B cell (primary cell): Measurements from ENCODE around the gene ABHD6. TPM values are rescaled to one million over a fixed set of nuclear protein-coding genes. Genes with fewer than 3 reads are reported as not detected.

Experiments used
- ATAC-seq: fragments of 200-7000 bp; cut with Tn5 transposase; one replicate; pipeline ENCODE4 v1.10.0; 2021; ENCODE audit warnings: low read depth, mild to moderate bottlenecking, moderate number of reproducible peaks, moderate library complexity
- CTCF ChIA-PET: fragments of 350-600 bp; sonication (Branson Sonifier 250); formaldehyde crosslinking; loops from one replicate; lab custom pipeline; 2021; ENCODE audit warnings: antibody characterized with exemption, inconsistent platforms; lab: Charles Lee
- POLR2A ChIA-PET: fragments of 350-600 bp; sonication (Branson Sonifier 250); formaldehyde crosslinking; loops from one replicate; lab custom pipeline; 2021; ENCODE audit warnings: antibody characterized with exemption; lab: Charles Lee
- DNase-seq: peaks from one replicate; pipeline ENCODE4 v3.0.0; 2013
- H2AFZ ChIP-seq: 2 replicates; pipeline ENCODE4 v1.6.1; 2012; ENCODE audit warnings: mild to moderate bottlenecking, low read depth, low read length; ENCODE audit not compliant: insufficient read depth, poor library complexity, severe bottlenecking
- H3K27ac ChIP-seq, 2 donors: 1 replicate in 1 of 2; 2 replicates in 1 of 2; pipeline ENCODE4 v1.5.1; 2012 to 2013; ENCODE audit warnings: low read length in 2 of 2, mild to moderate bottlenecking in 2 of 2, moderate library complexity in 1 of 2
- H3K27me3 ChIP-seq, 4 experiments: fragments of 200-600 bp in 1 of 4; sonication (generic) in 1 of 4; replicated peaks in 1 of 4; 1 replicate in 2 of 4; 2 replicates in 2 of 4; pipeline versions ENCODE4 v1.6.1 to v1.7.0; 2013 to 2016; ENCODE audit warnings: low read length in 3 of 4, mild to moderate bottlenecking in 2 of 4, mixed read lengths in 1 of 4, moderate library complexity in 1 of 4; ENCODE audit not compliant: insufficient read depth in 4 of 4, control insufficient read depth in 3 of 4; ENCODE audit errors: control extremely low read depth in 1 of 4
- H3K36me3 ChIP-seq, 2 experiments: replicated peaks in 1 of 2; 1 replicate in 1 of 2; 2 replicates in 1 of 2; pipeline versions ENCODE4 v1.6.1 to v1.7.1; 2013; ENCODE audit warnings: low read length in 1 of 2; ENCODE audit not compliant: insufficient read depth in 2 of 2, control insufficient read depth in 1 of 2; ENCODE audit errors: control extremely low read depth in 1 of 2, extremely low read depth in 1 of 2
- H3K4me1 ChIP-seq, 2 donors: fragments of 200-600 bp in 1 of 2; sonication (generic) in 1 of 2; 1 replicate in 1 of 2; 2 replicates in 1 of 2; pipeline versions ENCODE4 v1.5.1 to v1.6.1; 2013 to 2017; ENCODE audit warnings: low read length in 2 of 2; ENCODE audit not compliant: control insufficient read depth in 2 of 2, insufficient read depth in 2 of 2
- H3K4me2 ChIP-seq: replicated peaks from 2 replicates; pipeline ENCODE3; 2012; ENCODE audit warnings: mild to moderate bottlenecking, low read depth, low read length; ENCODE audit not compliant: poor library complexity, severe bottlenecking
- H3K4me3 ChIP-seq, 5 experiments: fragments of 200-600 bp in 1 of 5; sonication (generic) in 1 of 5; 1 replicate in 3 of 5; 2 replicates in 2 of 5; pipeline versions ENCODE4 v1.5.1 to v1.7.0; 2011 to 2016; ENCODE audit warnings: low read length in 4 of 5, mild to moderate bottlenecking in 4 of 5, low read depth in 2 of 5, control low read depth in 1 of 5, moderate library complexity in 1 of 5; ENCODE audit not compliant: insufficient read depth in 1 of 5; ENCODE audit errors: control extremely low read depth in 1 of 5, extremely low read depth in 1 of 5
- H3K79me2 ChIP-seq: fragments of 200-600 bp; sonication (generic); one replicate; pipeline ENCODE4 v1.6.0; 2016; ENCODE audit warnings: low read length; ENCODE audit not compliant: control insufficient read depth, insufficient read depth
- H3K9ac ChIP-seq: fragments of 200-600 bp; sonication (generic); 2 replicates; pipeline ENCODE4 v1.6.1; 2017; ENCODE audit warnings: mild to moderate bottlenecking, low read length, moderate library complexity
- H3K9me3 ChIP-seq, 3 donors: one replicate each; pipeline versions ENCODE4 v1.6.1 to v1.7.1; 2013; ENCODE audit warnings: low read length in 2 of 3; ENCODE audit not compliant: control insufficient read depth in 2 of 3, insufficient read depth in 1 of 3; ENCODE audit errors: control extremely low read depth in 1 of 3
- H4K20me1 ChIP-seq: 2 replicates; pipeline ENCODE4 v1.6.0; 2012; ENCODE audit warnings: mild to moderate bottlenecking, low read length; ENCODE audit not compliant: insufficient read depth, control insufficient read depth, poor library complexity, severe bottlenecking
- H3K27ac Mint-ChIP-seq: one replicate; pipeline ENCODE4 v1.8.0; 2021; ENCODE audit warnings: mixed read lengths
- H3K27me3 Mint-ChIP-seq: one replicate; pipeline ENCODE4 v1.8.0; 2021; ENCODE audit warnings: mixed read lengths
- H3K4me1 Mint-ChIP-seq: one replicate; pipeline ENCODE4 v1.8.0; 2021; ENCODE audit warnings: mixed read lengths
- H3K4me3 Mint-ChIP-seq: one replicate; pipeline ENCODE4 v1.8.0; 2021; ENCODE audit warnings: mixed read lengths
- H3K9me3 Mint-ChIP-seq: one replicate; pipeline ENCODE4 v1.8.0; 2022; ENCODE audit warnings: mixed read lengths; ENCODE audit not compliant: insufficient read depth
- EZH2 ChIP-seq: IDR thresholded peaks from 2 replicates; pipeline ENCODE4 v1.6.1; 2012; ENCODE audit warnings: borderline replicate concordance, low read depth, mild to moderate bottlenecking, moderate library complexity, low read length; ENCODE audit not compliant: insufficient read depth, poor library complexity, severe bottlenecking
- WGBS: methylation state at CpG from one replicate; pipeline ENCODE4 v1.1.5; 2013; ENCODE audit warnings: missing lambda C conversion rate; ENCODE audit not compliant: insufficient coverage; 5-methylcytosine and 5-hydroxymethylcytosine counted together
- intact Hi-C: fragments of 100-400 bp; cut with micrococcal nuclease; formaldehyde crosslinking; loops from one replicate; pipeline ENCODE4 v1.10.0; 2022
- polyA plus RNA-seq: library from polyadenylated mRNA; depleted of rRNA; stranded (reverse); fragments of >200 nt; gene quantifications from 2 replicates; pipeline ENCODE4 v1.2.3, GENCODE V29; 2012
- total RNA-seq, 2 donors: library from RNA; stranded (reverse); fragments of 120-200 nt in 1 of 2; gene quantifications; 1 replicate in 1 of 2; 2 replicates in 1 of 2; pipeline versions ENCODE4 v1.2.3 to v1.2.4, GENCODE V29; 2013 to 2022
- TF ChIP-seq, protein P1 (sequence below): fragments of 200-600 bp; IDR thresholded peaks from one replicate; pipeline ENCODE4 v1.8.0; 2022; ENCODE audit warnings: antibody characterized with exemption, mild to moderate bottlenecking

Gene ABHD6
- total and polyA plus RNA-seq, 2 donors (not counting 1 experiment from before 2014, with no cell fraction given), result 4.5 to 24.2 TPM

DNA sequence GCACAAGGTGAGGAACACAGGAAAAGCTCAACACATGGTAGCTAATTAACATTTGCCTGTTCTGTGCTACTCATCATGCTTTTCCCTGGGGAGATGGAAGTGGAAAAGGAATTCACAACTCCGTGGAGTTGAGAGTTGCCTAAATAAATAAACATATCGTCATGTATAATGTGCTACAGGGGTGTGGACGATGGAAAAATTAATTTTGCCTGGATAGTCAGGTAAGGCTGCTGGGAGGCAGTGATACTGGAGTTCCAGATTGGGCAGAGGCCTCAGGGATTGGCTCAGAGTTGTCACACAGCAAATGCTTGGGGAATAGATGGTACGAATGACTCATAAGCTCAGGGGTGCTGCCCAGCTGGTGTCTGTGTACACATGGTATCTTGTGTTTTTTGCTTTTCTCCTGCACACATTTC is 3.1 kb upstream of the ABHD6 start:
- H3K9me3 Mint-ChIP-seq, result no peaks in the 10 kb centered on the region
- H3K27ac Mint-ChIP-seq, result peak overlapping the region; percentile 91
- H4K20me1 ChIP-seq, result no peaks in the 10 kb centered on the region
- H3K27ac ChIP-seq, result peak overlapping the region; percentile 43 to 68
- POLR2A ChIA-PET, result interaction anchor here (0.6 to 2.7 kb wide), 3 partner anchors 15 to 38 kb away, joined by 3 to 10 read pairs (median 6); no protein-coding TSS in a partner anchor
- H2AFZ ChIP-seq, result peak overlapping the region; percentile 5
- H3K9ac ChIP-seq, result no peak overlapping the region
- CTCF ChIA-PET, result interaction anchor here (1.0 to 7.0 kb wide), 7 partner anchors 17 to 75 kb away, joined by 3 to 94 read pairs (median 6); partner anchors contain the start of genes HTD2 and RPP14
- ATAC-seq (no peak), DNase-seq (no peak)
- peaks cover 66% of the 10 kb centered on the region for H3K4me1 Mint-ChIP-seq
- H3K4me3 Mint-ChIP-seq, result peak overlapping the region; percentile 81
- H3K27me3 Mint-ChIP-seq, result no peaks in the 10 kb centered on the region
- intact Hi-C loops, result loop anchor here (1.0 to 10.0 kb wide), 2 partner anchors 17 to 540 kb away; partner anchors contain the start of gene DENND6A
- no peak overlapping the region for H3K4me2 ChIP-seq
- peaks cover 24% of the 10 kb centered on the region for H3K79me2 ChIP-seq
- H3K9me3 ChIP-seq, result no peaks in the 10 kb centered on the region
- no peak overlapping the region for H3K4me3 ChIP-seq
- 83% methylated on average over 1 of the region's 4 CpGs for WGBS
- H3K4me1 ChIP-seq, result peaks cover 57 to 59% of the 10 kb centered on the region in 2 donors
- no peak for TF ChIP-seq EZH2
- TF ChIP-seq, protein P1, sequence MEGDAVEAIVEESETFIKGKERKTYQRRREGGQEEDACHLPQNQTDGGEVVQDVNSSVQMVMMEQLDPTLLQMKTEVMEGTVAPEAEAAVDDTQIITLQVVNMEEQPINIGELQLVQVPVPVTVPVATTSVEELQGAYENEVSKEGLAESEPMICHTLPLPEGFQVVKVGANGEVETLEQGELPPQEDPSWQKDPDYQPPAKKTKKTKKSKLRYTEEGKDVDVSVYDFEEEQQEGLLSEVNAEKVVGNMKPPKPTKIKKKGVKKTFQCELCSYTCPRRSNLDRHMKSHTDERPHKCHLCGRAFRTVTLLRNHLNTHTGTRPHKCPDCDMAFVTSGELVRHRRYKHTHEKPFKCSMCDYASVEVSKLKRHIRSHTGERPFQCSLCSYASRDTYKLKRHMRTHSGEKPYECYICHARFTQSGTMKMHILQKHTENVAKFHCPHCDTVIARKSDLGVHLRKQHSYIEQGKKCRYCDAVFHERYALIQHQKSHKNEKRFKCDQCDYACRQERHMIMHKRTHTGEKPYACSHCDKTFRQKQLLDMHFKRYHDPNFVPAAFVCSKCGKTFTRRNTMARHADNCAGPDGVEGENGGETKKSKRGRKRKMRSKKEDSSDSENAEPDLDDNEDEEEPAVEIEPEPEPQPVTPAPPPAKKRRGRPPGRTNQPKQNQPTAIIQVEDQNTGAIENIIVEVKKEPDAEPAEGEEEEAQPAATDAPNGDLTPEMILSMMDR, result no peak
- H3K36me3 ChIP-seq, result no peaks in the 10 kb centered on the region
- no peaks in the 10 kb centered on the region for H3K27me3 ChIP-seq

DNA sequence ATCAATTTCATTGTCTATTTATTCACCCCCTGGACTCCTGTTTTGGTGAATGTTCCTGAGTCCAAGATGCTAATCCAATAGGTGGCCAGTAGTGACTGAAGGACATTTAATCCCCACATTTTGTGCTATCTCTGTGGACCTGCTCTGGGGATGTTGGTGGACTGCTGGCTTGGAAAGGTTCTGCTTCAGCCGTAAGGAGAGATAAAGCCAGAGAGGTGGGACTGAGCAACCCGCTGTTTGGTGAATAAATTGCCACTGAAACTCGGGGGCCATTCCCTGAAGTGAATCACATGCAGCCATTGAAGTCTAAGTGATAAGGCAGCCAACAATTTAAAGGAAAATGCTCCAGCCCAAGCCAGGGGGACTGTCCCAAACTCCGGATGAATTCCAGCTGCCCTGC is 1.6 kb upstream of the ABHD6 start:
- H3K9ac ChIP-seq, result no peak overlapping the region
- H3K4me3 Mint-ChIP-seq, result peak overlapping the region; percentile 97
- H3K36me3 ChIP-seq, result no peaks in the 10 kb centered on the region
- TF ChIP-seq EZH2, result no peak
- TF ChIP-seq, protein P1, result no peak
- no peak overlapping the region for H2AFZ ChIP-seq
- intact Hi-C loops, result loop anchor here (5.0 to 10.0 kb wide), 3 partner anchors 196 to 541 kb away; partner anchors contain the start of genes DENND6A, KCTD6 and PDHB
- H3K27ac ChIP-seq, result no peak overlapping the region
- POLR2A ChIA-PET, result no interaction called here
- H3K4me1 ChIP-seq, result peaks cover 55 to 60% of the 10 kb centered on the region in 2 donors
- DNase-seq (no peak), ATAC-seq (no peak)
- H3K79me2 ChIP-seq, result peaks cover 39% of the 10 kb centered on the region
- H3K4me2 ChIP-seq, result no peak overlapping the region
- H3K27ac Mint-ChIP-seq, result peak overlapping the region; percentile 46
- no peaks in the 10 kb centered on the region for H3K27me3 Mint-ChIP-seq
- WGBS, result 96% methylated on average over 4 of the region's 4 CpGs
- CTCF ChIA-PET, result interaction anchor here (1.0 to 1.6 kb wide), 3 partner anchors 18 to 66 kb away, joined by 3 to 6 read pairs (median 4); no protein-coding TSS in a partner anchor
- peaks cover 70% of the 10 kb centered on the region for H3K4me1 Mint-ChIP-seq
- no peaks in the 10 kb centered on the region for H3K9me3 Mint-ChIP-seq
- no peaks in the 10 kb centered on the region for H3K27me3 ChIP-seq
- H3K4me3 ChIP-seq, result no peak overlapping the region
- no peaks in the 10 kb centered on the region for H4K20me1 ChIP-seq
- no peaks in the 10 kb centered on the region for H3K9me3 ChIP-seq
